ENCODE data around the gene DEF6. TPM values are rescaled to one million over a fixed set of nuclear protein-coding genes. Genes with fewer than 3 reads are reported as not detected.
A peak's percentile ranks its signal among the peaks of the same experiment; 100 is the strongest.

Gene DEF6
- total and polyA plus RNA-seq, 2 of the 13 experiments (the other 11 are each of a cell fraction or from before 2014, with no cell fraction given) = 5.2 to 10.0 TPM

DNA sequence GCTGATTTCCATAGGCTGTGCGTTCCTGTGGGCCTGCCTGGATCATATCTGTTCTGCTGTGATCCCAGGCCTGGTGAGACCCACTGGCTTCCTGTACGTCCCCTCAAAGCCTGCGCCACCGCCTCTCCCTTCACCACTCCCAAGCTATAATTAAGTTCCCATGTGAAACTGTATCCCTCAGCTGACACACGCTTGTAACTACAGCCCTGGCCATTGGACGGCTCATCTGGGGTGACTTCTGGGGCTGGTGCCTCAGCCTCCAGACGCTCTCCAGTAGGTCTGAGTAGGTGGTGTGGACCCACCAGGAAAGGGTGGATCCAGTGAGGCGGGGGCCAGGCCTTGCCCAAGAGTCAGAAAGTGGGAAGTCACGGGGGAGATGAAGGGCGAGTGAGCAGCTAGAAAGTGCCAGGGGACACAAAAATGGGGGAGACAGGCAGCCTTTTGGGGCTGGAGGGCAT lies 65.7 kb downstream of the DEF6 start:
- no peak overlapping the region for H3K27ac ChIP-seq (ENCODE audit: extremely low read length, insufficient read depth, low read length)
- FAIRE-seq (no peak), DNase-seq (ENCODE audit: low spot score) (no peak), ATAC-seq (no peak)
- no peaks in the 10 kb centered on the region for H3K9me3 ChIP-seq (ENCODE audit: low read length)
- TF ChIP-seq BRCA1 (CRISPR knock-in tag; IDR thresholded peaks at IDR 0.05) (no peak), ZC3H13 (CRISPR knock-in tag; IDR thresholded peaks at IDR 0.05) (no peak), ZNF234 (CRISPR knock-in tag; conservative IDR thresholded peaks at IDR 0.05) (no peak), ZNF572 (CRISPR knock-in tag; IDR thresholded peaks at IDR 0.05) (0 out of 2 replicates have a peak, but pooled peaks have one; percentile 28), PAXIP1 (CRISPR knock-in tag; conservative IDR thresholded peaks at IDR 0.05) (no peak)
- in situ Hi-C loops (cut with HindIII; ENCODE audit: extremely low pct_ligation_motif_present, low pct_unique_long_range_greater_than_20kb) (no loop called here), intact Hi-C loops (cut with micrococcal nuclease; ENCODE audit: unreplicated experiment) (no loop called here)
- H3K9ac ChIP-seq (ENCODE audit: insufficient read depth, low read depth, low read length) = no peak overlapping the region
- no peak overlapping the region for H3K4me3 ChIP-seq (replicated peaks in 1 of 3; ENCODE audit: insufficient read depth in 1 of 3, low read depth in 2 of 3, low read length in 3 of 3)
- no TSS peak for BruUV-seq (replicated peaks)
- H2AFZ ChIP-seq (ENCODE audit: low read length) = no peak overlapping the region
- H3K36me3 ChIP-seq (replicated peaks in 1 of 2; ENCODE audit: control insufficient read depth in 1 of 2, insufficient read depth in 2 of 2, low read length in 2 of 2) = no peaks in the 10 kb centered on the region; a peak in 2 of 5 replicates
- peaks cover 47% of the 10 kb centered on the region for H3K4me1 ChIP-seq (ENCODE audit: insufficient read depth, low read length)
- H3K27me3 ChIP-seq (ENCODE audit: control insufficient read depth in 1 of 2, insufficient read depth in 2 of 2, low read length in 2 of 2) = no peaks in the 10 kb centered on the region
- H4K20me1 ChIP-seq (ENCODE audit: insufficient read depth, low read length) = no peaks in the 10 kb centered on the region
- peaks cover 12% of the 10 kb centered on the region for H3K79me2 ChIP-seq (ENCODE audit: insufficient read depth, low read length)
- POLR2A ChIA-PET = no interaction called here
- 97% methylated on average over 10 of the region's 10 CpGs for WGBS (ENCODE audit: low lambda C conversion rate)
- H3K4me2 ChIP-seq (ENCODE audit: low read depth, low read length) = no peak overlapping the region
- CTCF ChIA-PET (ENCODE audit: low intra/inter-chr PET ratio, low total read pairs) = no interaction called here

Data from HepG2 (cell line).